NCI-H82 treated with DMSO at 0.1 percent for 48 hours (cell line): ENCODE data around the gene PEMT.

Experiments
- DNase-seq: peaks from one replicate; lab custom pipeline; 2025; ENCODE audit not compliant: unreplicated experiment; lab: John Stamatoyannopoulos, UW

Gene PEMT

DNA sequence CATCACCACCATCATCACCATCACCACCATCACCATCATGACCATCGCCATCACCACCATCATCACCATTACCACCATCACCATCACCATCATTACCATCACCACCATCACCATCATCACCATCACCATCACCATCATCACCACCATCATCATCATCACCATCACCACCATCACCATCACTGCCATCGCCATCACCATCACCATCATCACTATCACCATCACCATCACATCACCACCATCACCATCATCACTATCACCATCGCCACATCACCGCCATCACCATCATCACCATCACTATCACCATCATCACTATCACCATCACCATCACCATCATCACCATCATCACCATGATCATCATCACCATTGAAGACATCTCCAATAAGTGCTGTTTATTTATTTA, 131.5 kb downstream of the PEMT start:
- no peak for DNase-seq

DNA sequence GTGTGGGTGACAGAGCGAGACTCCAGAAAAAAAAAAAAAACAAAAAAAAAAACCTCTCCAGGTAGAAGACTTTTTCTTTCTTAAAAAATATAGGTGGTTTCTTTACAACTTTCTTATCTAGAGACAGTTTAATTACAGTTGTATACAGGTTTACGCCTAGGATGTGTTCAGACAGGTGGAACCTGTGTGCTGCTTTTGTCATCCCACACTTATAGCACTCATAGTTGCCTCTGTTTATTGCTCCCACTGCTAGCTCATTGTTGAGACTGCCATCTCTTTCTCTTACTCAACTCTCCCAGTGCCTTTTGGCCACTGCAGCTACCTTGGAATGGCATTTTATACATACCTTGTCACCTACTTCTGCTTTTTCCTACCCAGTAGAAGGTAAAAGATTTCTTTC, 133.8 kb downstream of the PEMT start:
- DNase-seq = no peak

DNA sequence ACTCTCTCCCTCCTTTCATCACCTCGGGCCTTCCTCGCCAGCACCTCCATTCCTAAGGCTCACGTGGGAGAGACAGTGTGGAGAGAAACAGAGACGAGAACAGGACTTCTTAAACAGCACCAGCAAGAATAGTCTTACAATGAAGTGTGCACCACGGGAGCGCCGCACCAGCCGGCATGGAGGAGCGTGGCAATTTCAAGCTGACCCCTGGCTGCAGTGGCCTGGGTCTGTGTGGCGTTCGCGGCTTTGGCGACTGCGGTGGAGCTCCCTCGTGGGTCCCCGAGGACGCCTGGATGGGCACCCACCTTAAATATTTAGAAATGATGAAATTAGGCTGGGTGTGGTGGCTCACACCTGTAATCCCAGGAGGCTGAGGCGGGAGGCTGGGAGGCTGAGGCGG, 135.3 kb downstream of the PEMT start:
- no peak for DNase-seq
